GM12874 (cell line): ENCODE data around the gene FBXL2.

Experiments used
- TF ChIP-seq, protein P1 (sequence below): IDR thresholded peaks from 2 replicates; pipeline ENCODE4 v1.5.1; 2011; ENCODE audit warnings: low read depth, mild to moderate bottlenecking, control low read depth, low read length, moderate library complexity; ENCODE audit not compliant: insufficient read depth

The FBXL2 gene

DNA sequence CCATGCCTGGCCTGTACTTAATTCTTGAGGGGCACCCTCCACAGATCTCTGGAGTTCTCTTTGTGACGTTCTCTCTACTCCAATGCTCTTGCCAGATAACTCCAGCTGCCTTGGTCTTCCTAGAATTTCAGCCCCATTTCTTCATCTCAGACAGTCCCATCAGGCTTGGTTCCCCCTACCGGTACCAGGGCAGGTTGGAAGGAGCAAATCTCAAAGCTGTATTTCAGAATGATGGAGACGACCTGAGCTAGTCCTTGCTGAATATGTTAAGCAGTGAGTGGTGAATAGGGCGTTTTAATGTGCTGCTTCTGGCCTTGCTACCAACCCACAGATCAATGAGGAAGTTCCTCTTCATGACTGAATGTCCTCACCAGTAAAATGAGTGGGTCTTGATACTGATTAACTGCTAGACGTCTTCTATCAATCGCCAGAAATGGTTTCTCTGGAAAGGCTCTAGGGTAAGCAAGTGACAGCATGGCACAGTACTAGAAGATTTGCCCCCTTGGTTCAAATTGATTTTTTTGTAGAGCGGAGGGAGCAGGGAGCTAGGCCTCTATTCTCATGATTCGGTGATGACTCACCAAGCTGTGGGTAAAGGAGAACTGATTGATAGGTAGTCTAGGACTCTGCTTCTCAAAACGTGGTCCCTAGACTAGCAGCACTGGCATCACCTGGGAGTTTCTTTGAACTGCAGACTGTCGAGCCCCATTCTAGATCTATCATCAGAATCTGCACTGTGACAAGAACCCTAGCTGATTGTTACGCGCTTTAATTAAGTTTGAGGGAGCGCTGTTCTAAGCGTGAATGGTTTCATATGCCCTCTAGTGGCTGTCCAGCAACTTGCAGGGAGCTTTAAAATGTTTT, 95.2 kb downstream of the FBXL2 start:
- TF ChIP-seq, protein P1, sequence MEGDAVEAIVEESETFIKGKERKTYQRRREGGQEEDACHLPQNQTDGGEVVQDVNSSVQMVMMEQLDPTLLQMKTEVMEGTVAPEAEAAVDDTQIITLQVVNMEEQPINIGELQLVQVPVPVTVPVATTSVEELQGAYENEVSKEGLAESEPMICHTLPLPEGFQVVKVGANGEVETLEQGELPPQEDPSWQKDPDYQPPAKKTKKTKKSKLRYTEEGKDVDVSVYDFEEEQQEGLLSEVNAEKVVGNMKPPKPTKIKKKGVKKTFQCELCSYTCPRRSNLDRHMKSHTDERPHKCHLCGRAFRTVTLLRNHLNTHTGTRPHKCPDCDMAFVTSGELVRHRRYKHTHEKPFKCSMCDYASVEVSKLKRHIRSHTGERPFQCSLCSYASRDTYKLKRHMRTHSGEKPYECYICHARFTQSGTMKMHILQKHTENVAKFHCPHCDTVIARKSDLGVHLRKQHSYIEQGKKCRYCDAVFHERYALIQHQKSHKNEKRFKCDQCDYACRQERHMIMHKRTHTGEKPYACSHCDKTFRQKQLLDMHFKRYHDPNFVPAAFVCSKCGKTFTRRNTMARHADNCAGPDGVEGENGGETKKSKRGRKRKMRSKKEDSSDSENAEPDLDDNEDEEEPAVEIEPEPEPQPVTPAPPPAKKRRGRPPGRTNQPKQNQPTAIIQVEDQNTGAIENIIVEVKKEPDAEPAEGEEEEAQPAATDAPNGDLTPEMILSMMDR = peak; percentile 77

DNA sequence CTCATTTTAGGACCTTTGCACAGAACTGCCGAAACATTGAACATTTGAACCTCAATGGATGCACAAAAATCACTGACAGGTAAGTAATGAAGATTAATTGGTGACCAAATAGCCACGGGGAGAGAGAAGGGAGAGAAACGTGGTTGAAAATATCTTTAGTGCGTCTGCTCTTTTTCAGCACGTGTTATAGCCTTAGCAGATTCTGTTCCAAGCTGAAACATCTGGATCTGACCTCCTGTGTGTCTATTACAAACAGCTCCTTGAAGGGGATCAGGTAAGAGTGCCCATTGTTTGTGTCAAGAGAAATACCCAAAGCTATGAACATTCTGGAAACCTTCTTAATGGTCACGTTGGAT, 95.8 kb downstream of the FBXL2 start:
- TF ChIP-seq, protein P1 = no peak

DNA sequence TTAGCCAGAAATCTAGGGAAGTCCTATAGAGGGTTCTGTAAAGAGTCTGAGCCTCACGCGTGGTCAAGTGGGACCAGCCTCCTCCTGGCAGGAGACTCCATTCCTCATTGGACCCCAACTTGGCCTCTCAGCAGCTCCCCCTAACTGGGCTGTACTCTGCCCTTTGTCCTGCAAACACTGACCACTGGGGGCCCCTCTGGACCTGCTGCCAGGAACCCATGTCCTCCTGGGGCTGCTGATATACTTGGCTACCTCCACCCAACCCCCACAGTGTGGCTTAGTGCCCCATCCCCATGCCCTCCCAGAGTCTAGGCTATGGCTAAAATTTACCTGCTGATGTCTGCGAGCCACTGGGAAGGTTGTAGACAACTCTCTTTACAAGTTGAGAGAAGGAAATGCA, 100.2 kb downstream of the FBXL2 start:
- TF ChIP-seq, protein P1 = 0 out of 2 replicates have a peak, but pooled peaks have one; percentile 2

DNA sequence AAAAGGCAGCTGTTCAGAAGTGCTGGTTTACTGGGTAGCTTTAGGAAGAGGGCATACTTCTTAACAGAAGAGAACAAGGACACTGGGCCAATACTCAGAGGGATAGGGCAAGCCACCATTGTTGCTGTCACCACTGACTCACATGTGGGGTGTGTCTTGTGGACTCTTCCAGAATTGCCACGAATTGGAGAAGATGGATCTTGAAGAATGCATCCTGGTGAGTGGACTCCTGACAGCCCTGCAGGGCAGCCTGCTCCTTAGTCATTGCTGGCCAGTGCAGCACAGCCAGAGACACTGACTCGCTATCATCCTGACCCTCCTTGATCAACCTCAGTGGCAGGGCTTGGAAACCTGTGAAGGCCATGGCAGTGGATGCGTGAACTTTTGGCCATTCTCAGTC, 100.7 kb downstream of the FBXL2 start:
- TF ChIP-seq, protein P1 = no peak

DNA sequence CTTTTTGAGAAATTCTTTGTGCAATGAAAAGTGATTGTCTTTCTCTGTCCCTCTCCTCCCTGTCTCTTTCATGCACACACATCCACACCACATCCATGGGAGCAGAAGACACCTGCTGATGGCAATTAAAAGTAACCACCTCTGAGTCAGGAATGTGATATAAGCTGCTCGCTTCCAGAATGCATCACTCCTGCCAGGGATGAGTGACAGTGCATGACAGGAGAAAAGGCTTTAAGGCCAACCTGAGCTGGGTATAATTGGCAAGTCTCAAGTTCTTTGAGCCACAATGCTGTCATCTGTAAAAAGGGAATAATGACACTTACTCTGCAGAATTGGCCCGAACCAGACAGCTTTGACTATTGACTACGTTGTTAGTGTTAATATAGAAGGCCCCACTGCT, 103.4 kb downstream of the FBXL2 start:
- TF ChIP-seq, protein P1 = no peak

DNA sequence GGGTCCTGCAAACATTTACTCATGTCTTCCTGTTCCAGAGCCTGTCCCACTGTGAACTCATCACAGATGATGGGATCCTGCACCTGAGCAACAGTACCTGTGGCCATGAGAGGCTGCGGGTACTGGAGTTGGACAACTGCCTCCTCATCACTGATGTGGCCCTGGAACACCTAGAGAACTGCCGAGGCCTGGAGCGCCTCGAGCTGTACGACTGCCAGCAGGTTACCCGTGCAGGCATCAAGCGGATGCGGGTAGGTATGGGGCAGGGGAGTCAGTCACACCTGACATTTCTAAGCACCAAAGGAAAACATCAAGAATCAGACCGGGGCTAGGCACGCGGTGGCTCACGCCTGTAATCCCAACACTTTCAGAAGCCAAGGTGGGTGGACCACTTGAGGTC, 106.7 kb downstream of the FBXL2 start:
- TF ChIP-seq, protein P1 = no peak

DNA sequence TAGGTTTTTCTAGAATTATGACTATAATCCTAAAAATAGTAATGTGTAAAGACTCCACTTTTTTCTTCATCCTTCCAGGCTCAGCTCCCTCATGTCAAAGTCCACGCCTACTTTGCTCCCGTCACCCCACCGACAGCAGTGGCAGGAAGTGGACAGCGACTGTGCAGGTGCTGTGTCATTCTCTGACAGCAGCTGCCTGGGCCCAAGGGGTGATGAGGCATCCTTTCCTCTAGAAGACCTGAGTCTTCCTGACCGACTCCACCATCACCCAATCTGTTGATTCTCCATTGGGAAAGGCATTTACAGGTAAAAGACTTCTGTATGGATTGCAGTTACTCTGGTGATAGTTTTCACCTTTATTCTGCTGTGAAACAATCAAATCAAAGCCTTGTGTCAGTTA, 108.2 kb downstream of the FBXL2 start:
- TF ChIP-seq, protein P1 = no peak
